Right atrium auricular region (tissue), 2 donors: Measurements from ENCODE around the gene FBN2. TPM values are rescaled to one million over a fixed set of nuclear protein-coding genes. Genes with fewer than 3 reads are reported as not detected.

ENCODE experiments used
- DNase-seq: peaks from one replicate; pipeline ENCODE4 v3.0.0-alpha.2; 2019; ENCODE audit warnings: low spot score
- H3K27ac ChIP-seq, 2 donors: fragments of 200-600 bp; sonication (generic); 1 replicate in 1 of 2; 2 replicates in 1 of 2; pipeline ENCODE4 v1.5.1; 2016 to 2019
- H3K27me3 ChIP-seq, 2 donors: fragments of 200-600 bp; sonication (generic); one replicate each; pipeline versions ENCODE4 v1.5.1 to v1.6.0; 2017 to 2019
- H3K36me3 ChIP-seq: fragments of 200-600 bp; sonication (generic); one replicate; pipeline ENCODE4 v1.5.1; 2016
- H3K4me1 ChIP-seq, 2 donors: fragments of 200-600 bp; sonication (generic); one replicate each; pipeline versions ENCODE4 v1.5.1 to v1.6.0; 2017 to 2019
- H3K4me3 ChIP-seq, 2 donors: fragments of 200-600 bp; sonication (generic); 1 replicate in 1 of 2; 2 replicates in 1 of 2; pipeline ENCODE4 v1.5.1; 2017 to 2019; ENCODE audit warnings: mild to moderate bottlenecking in 1 of 2, moderate library complexity in 1 of 2
- H3K9me3 ChIP-seq, 2 donors: fragments of 200-600 bp; sonication (generic); one replicate each; pipeline ENCODE4 v1.5.1; 2019
- CTCF ChIP-seq, 2 donors: fragments of 200-600 bp; sonication (generic); IDR thresholded peaks; one replicate each; pipeline ENCODE4 v1.5.1; 2019; ENCODE audit warnings: antibody characterized with exemption in 2 of 2
- total RNA-seq, 2 donors: library from RNA; depleted of rRNA; stranded (reverse); fragments of >200 nt; gene quantifications; one replicate each; pipeline ENCODE4 v1.1.0, GENCODE V29; 2016

The FBN2 gene
- total RNA-seq, 2 donors from 2014 or later = 1.1 to 4.6 TPM

GRCh38 chr5:128378196-128378595 lies 159.8 kb downstream of the FBN2 start:
- DNase-seq = no peak
- no peaks in the 10 kb centered on the region for H3K4me1 ChIP-seq
- no peaks in the 10 kb centered on the region for H3K9me3 ChIP-seq

GRCh38 chr5:128376577-128376976 lies 161.5 kb downstream of the FBN2 start:
- no peak for TF ChIP-seq CTCF (IDR thresholded peaks at IDR 0.05)
- Histone ChIP-seq H3K27ac (no peak overlapping the region), H3K36me3 (no peaks in the 10 kb centered on the region), H3K27me3 (no peaks in the 10 kb centered on the region), H3K4me3 (no peak overlapping the region), H3K4me1 (no peaks in the 10 kb centered on the region), H3K9me3 (no peaks in the 10 kb centered on the region)
- no peak for DNase-seq

More at GRCh38 chr5:128378196-128378595, 159.8 kb downstream of the FBN2 start:
- no peaks in the 10 kb centered on the region for H3K27me3 ChIP-seq
- no peak for TF ChIP-seq CTCF (IDR thresholded peaks at IDR 0.05)
- H3K4me3 ChIP-seq = no peak overlapping the region
- H3K36me3 ChIP-seq = no peaks in the 10 kb centered on the region
- H3K27ac ChIP-seq = no peak overlapping the region

- H3K27ac ChIP-seq = no peak overlapping the region
- no peaks in the 10 kb centered on the region for H3K36me3 ChIP-seq
- no peak for DNase-seq
- H3K9me3 ChIP-seq = no peaks in the 10 kb centered on the region
- no peak overlapping the region for H3K4me3 ChIP-seq
- no peaks in the 10 kb centered on the region for H3K27me3 ChIP-seq
- TF ChIP-seq CTCF (IDR thresholded peaks at IDR 0.05) = no peak
- H3K4me1 ChIP-seq = no peaks in the 10 kb centered on the region
These were observed 171.9 kb downstream of the FBN2 start for GRCh38 chr5:128366147-128366546.

GRCh38 chr5:128362370-128362769 lies 175.7 kb downstream of the FBN2 start:
- TF ChIP-seq CTCF (IDR thresholded peaks at IDR 0.05) = no peak
- Histone ChIP-seq H3K27me3 (no peaks in the 10 kb centered on the region), H3K27ac (no peak overlapping the region), H3K4me1 (no peaks in the 10 kb centered on the region), H3K36me3 (no peaks in the 10 kb centered on the region), H3K9me3 (no peaks in the 10 kb centered on the region), H3K4me3 (no peak overlapping the region)
- DNase-seq = no peak

GRCh38 chr5:128358826-128359225 lies 179.2 kb downstream of the FBN2 start:
- H3K27ac ChIP-seq = no peak overlapping the region
- H3K4me1 ChIP-seq = no peaks in the 10 kb centered on the region
- H3K9me3 ChIP-seq = no peaks in the 10 kb centered on the region
- TF ChIP-seq CTCF (IDR thresholded peaks at IDR 0.05) = no peak
- H3K27me3 ChIP-seq = no peaks in the 10 kb centered on the region
- H3K4me3 ChIP-seq = no peak overlapping the region
- no peaks in the 10 kb centered on the region for H3K36me3 ChIP-seq
- no peak for DNase-seq

GRCh38 chr5:128357226-128357625 lies 180.8 kb downstream of the FBN2 start:
- H3K27ac ChIP-seq = no peak overlapping the region
- no peaks in the 10 kb centered on the region for H3K9me3 ChIP-seq
- no peak for DNase-seq
- H3K4me3 ChIP-seq = no peak overlapping the region
- no peaks in the 10 kb centered on the region for H3K36me3 ChIP-seq
- H3K4me1 ChIP-seq = no peaks in the 10 kb centered on the region
- TF ChIP-seq CTCF (IDR thresholded peaks at IDR 0.05) = no peak
- no peaks in the 10 kb centered on the region for H3K27me3 ChIP-seq
